ENCODE results near the gene FBXO38. TPM values are rescaled to one million over a fixed set of nuclear protein-coding genes. Genes with fewer than 3 reads are reported as not detected.

FBXO38 gene
- total RNA-seq, 1 experiment from 2014 or later, result 34.5 TPM

- CTCF ChIA-PET, result no interaction called here
- H3K4me1 ChIP-seq (ENCODE audit: control insufficient read depth, insufficient read depth, low read length), result no peaks in the 10 kb centered on the region
- no peak for TF ChIP-seq REST (IDR thresholded peaks at IDR 0.05; ENCODE audit: insufficient read depth in 1 of 2, low read depth in 2 of 2, low read length in 1 of 2)
- no peak for TF ChIP-seq CTCF (IDR thresholded peaks at IDR 0.05)
- no peak for TF ChIP-seq POLR2AphosphoS5 (IDR thresholded peaks at IDR 0.05; ENCODE audit: low read depth, low read length)
- TF ChIP-seq TCF7L2 (IDR thresholded peaks at IDR 0.05; ENCODE audit: low read depth, low read length), result no peak
- no peak for TF ChIP-seq SIN3A (IDR thresholded peaks at IDR 0.05; ENCODE audit: borderline replicate concordance, insufficient read depth, low read depth, low read length)
- H3K36me3 ChIP-seq (ENCODE audit: control insufficient read depth, insufficient read depth, low read length), result no peaks in the 10 kb centered on the region
- POLR2A ChIA-PET, result no interaction called here
- H3K9me3 ChIP-seq (ENCODE audit: control insufficient read depth, insufficient read depth, low read depth, low read length), result no peaks in the 10 kb centered on the region
- no peak overlapping the region for H3K4me3 ChIP-seq (ENCODE audit: low read depth in 2 of 2, low read length in 2 of 2)
- BruUV-seq (replicated peaks), result no TSS peak
- H3K27me3 ChIP-seq (ENCODE audit: control insufficient read depth, insufficient read depth, low read length), result no peaks in the 10 kb centered on the region; the same call in 1 of the 2 replicates
- intact Hi-C loops (cut with micrococcal nuclease; ENCODE audit: unreplicated experiment) (no loop called here), in situ Hi-C loops (cut with HindIII; ENCODE audit: low pct_unique_long_range_greater_than_20kb, low sequenced_read_pairs) (no loop called here)
- DNase-seq (ENCODE audit: low read depth, low spot score), result no peak
- no peak for ATAC-seq
- H3K27ac ChIP-seq (ENCODE audit: low read length), result no peak overlapping the region
Observed at GRCh38 chr5:148352696-148353095, 31.1 kb upstream of the FBXO38 start.

DNA sequence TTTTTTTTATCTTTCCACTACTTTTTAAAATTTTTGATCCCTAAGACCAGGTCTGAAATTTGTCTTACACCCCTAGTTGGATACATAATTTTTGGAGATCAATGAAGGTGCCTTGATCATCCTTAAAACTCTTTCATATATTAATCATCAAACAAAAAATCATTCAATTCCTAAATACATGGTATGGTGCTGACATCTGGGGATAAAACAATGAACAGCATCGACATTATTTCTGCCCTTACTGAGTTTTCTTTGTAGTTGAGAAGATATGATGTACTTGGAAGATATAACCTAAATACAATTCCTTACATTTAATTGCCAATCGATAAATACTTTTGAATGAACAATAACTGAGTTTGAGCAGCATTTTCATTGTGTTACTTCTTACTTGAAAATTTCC is 30.1 kb upstream of the FBXO38 start:
- ChIA-PET POLR2A (no interaction called here), CTCF (no interaction called here)
- TF ChIP-seq SIN3A (IDR thresholded peaks at IDR 0.05; ENCODE audit: borderline replicate concordance, insufficient read depth, low read depth, low read length) (no peak), REST (IDR thresholded peaks at IDR 0.05; ENCODE audit: insufficient read depth in 1 of 2, low read depth in 2 of 2, low read length in 1 of 2) (no peak)
- H3K4me3 ChIP-seq (ENCODE audit: low read depth in 2 of 2, low read length in 2 of 2), result no peak overlapping the region
- no peaks in the 10 kb centered on the region; the same call in 1 of the 2 replicates for H3K27me3 ChIP-seq (ENCODE audit: control insufficient read depth, insufficient read depth, low read length)
- no peak overlapping the region for H3K27ac ChIP-seq (ENCODE audit: low read length)
- ATAC-seq, result no peak
- intact Hi-C loops (cut with micrococcal nuclease; ENCODE audit: unreplicated experiment) (no loop called here), in situ Hi-C loops (cut with HindIII; ENCODE audit: low pct_unique_long_range_greater_than_20kb, low sequenced_read_pairs) (no loop called here)
- BruUV-seq (replicated peaks), result no TSS peak
- no peaks in the 10 kb centered on the region for H3K9me3 ChIP-seq (ENCODE audit: control insufficient read depth, insufficient read depth, low read depth, low read length)
- H3K36me3 ChIP-seq (ENCODE audit: control insufficient read depth, insufficient read depth, low read length), result no peaks in the 10 kb centered on the region
- no peaks in the 10 kb centered on the region for H3K4me1 ChIP-seq (ENCODE audit: control insufficient read depth, insufficient read depth, low read length)
- no peak for DNase-seq (ENCODE audit: low read depth, low spot score)

Measured in Panc1 (cell line).